Keratinocyte (primary cell): Measurements from ENCODE around the gene KDM3B. TPM values are rescaled to one million over a fixed set of nuclear protein-coding genes. Genes with fewer than 3 reads are reported as not detected.

Experiments used
- DNase-seq: peaks from one replicate; pipeline ENCODE4 v3.0.0-alpha.2; 2011; ENCODE audit warnings: low read depth, missing footprints, low spot score
- FAIRE-seq: peaks from 2 replicates; lab custom pipeline; 2011; peaks lifted over from hg19 to GRCh38; lab: Jason Lieb, UNC
- H2AFZ ChIP-seq: 2 replicates; pipeline ENCODE4 v1.6.0; 2012; ENCODE audit warnings: low read length, control low read depth, inconsistent platforms; ENCODE audit not compliant: control insufficient read depth
- H3K27ac ChIP-seq: 2 replicates; pipeline ENCODE4 v1.5.1; 2011; ENCODE audit warnings: low read length; ENCODE audit not compliant: control insufficient read depth, insufficient read depth
- H3K27me3 ChIP-seq: 3 replicates; pipeline ENCODE4 v1.6.0; 2011; ENCODE audit warnings: low read length; ENCODE audit not compliant: control insufficient read depth, insufficient read depth; ENCODE audit errors: extremely low read depth
- H3K36me3 ChIP-seq, 2 experiments: 2 replicates in 1 of 2; 3 replicates in 1 of 2; pipeline ENCODE4 v1.5.1; 2011; ENCODE audit warnings: low read length in 2 of 2, mild to moderate bottlenecking in 1 of 2; ENCODE audit not compliant: control insufficient read depth in 2 of 2, insufficient read depth in 2 of 2; ENCODE audit errors: extremely low read depth in 1 of 2
- H3K4me1 ChIP-seq: 3 replicates; pipeline ENCODE4 v1.5.1; 2011; ENCODE audit warnings: low read length; ENCODE audit not compliant: control insufficient read depth, insufficient read depth; ENCODE audit errors: extremely low read depth
- H3K4me2 ChIP-seq: 3 replicates; pipeline ENCODE4 v1.6.0; 2011; ENCODE audit warnings: low read depth, low read length; ENCODE audit not compliant: control insufficient read depth, insufficient read depth; ENCODE audit errors: extremely low read depth
- H3K4me3 ChIP-seq, 3 experiments: fragments of 200-600 bp in 1 of 3; sonication (generic) in 1 of 3; 2 replicates in 2 of 3; 3 replicates in 1 of 3; pipeline ENCODE4 v1.5.1; 2011 to 2016; ENCODE audit warnings: low read length in 3 of 3, mild to moderate bottlenecking in 3 of 3, control low read depth in 2 of 3, inconsistent platforms in 1 of 3, low read depth in 1 of 3, mixed read lengths in 1 of 3, mixed run types in 1 of 3, moderate library complexity in 1 of 3; ENCODE audit not compliant: control insufficient read depth in 2 of 3, insufficient read depth in 2 of 3; ENCODE audit errors: extremely low read depth in 1 of 3
- H3K79me2 ChIP-seq: 2 replicates; pipeline ENCODE4 v1.6.0; 2012; ENCODE audit warnings: low read length; ENCODE audit not compliant: control insufficient read depth, insufficient read depth
- H3K9ac ChIP-seq: 3 replicates; pipeline ENCODE4 v1.6.0; 2011; ENCODE audit warnings: low read length; ENCODE audit not compliant: control insufficient read depth, insufficient read depth; ENCODE audit errors: extremely low read depth
- H3K9me1 ChIP-seq: 3 replicates; pipeline ENCODE4 v1.6.0; 2011; ENCODE audit warnings: low read length; ENCODE audit not compliant: control insufficient read depth, insufficient read depth; ENCODE audit errors: extremely low read depth
- H3K9me3 ChIP-seq: 2 replicates; pipeline ENCODE4 v1.5.1; 2012; ENCODE audit warnings: low read depth, low read length; ENCODE audit not compliant: control insufficient read depth
- H4K20me1 ChIP-seq: 3 replicates; pipeline ENCODE4 v1.6.0; 2011; ENCODE audit warnings: low read length; ENCODE audit not compliant: control insufficient read depth, insufficient read depth; ENCODE audit errors: extremely low read depth
- EZH2 ChIP-seq: IDR thresholded peaks from one replicate; pipeline ENCODE4 v1.6.1; 2012; ENCODE audit warnings: inconsistent platforms, mild to moderate bottlenecking, low read length, moderate library complexity
- dilution Hi-C: fragments of 300-500 bp; cut with MboI; formaldehyde crosslinking; loops from one replicate; pipeline ENCODE4 v1.7.0; 2020; ENCODE audit warnings: low sequenced_read_pairs; ENCODE audit not compliant: extremely low pct_ligation_motif_present
- polyA plus RNA-seq, 5 experiments: library from polyadenylated mRNA; depleted of rRNA in 3 of 5; stranded (reverse) in 3 of 5; stranded (forward) in 1 of 5; unstranded in 1 of 5; fragments of >200 nt; gene quantifications; 1 replicate in 1 of 5; 2 replicates in 3 of 5; 3 replicates in 1 of 5; pipeline versions ENCODE4 v1.2.1 to v1.2.3, GENCODE V29; 2011 to 2012; ENCODE audit warnings: missing spikeins in 2 of 5, low read depth in 1 of 5, low replicate concordance in 1 of 5
- TF ChIP-seq, protein P1 (sequence below), 3 experiments: IDR thresholded peaks in 1 of 3; conservative IDR thresholded peaks in 1 of 3; optimal IDR thresholded peaks in 1 of 3; 2 replicates in 2 of 3; 3 replicates in 1 of 3; pipeline versions ENCODE3 to v1.5.1; 2011; ENCODE audit warnings: low read length in 3 of 3, mild to moderate bottlenecking in 3 of 3, moderate library complexity in 2 of 3, control low read depth in 1 of 3, inconsistent platforms in 1 of 3; ENCODE audit not compliant: insufficient read depth in 2 of 3; ENCODE audit errors: extremely low read depth in 1 of 3

Gene KDM3B
- polyA plus RNA-seq, 1 donor (not counting 4 experiments of a cell fraction or from before 2014, with no cell fraction given), result 28.8 TPM

- Histone ChIP-seq H3K4me2 (no peak overlapping the region), H3K27me3 (peaks cover 3% of the 10 kb centered on the region), H3K4me1 (peaks cover 6% of the 10 kb centered on the region), H3K9me3 (no peaks in the 10 kb centered on the region), H3K79me2 (no peaks in the 10 kb centered on the region), H3K27ac (no peak overlapping the region), H3K9ac (no peak overlapping the region), H2AFZ (no peak overlapping the region), H3K9me1 (no peaks in the 10 kb centered on the region), H4K20me1 (no peaks in the 10 kb centered on the region), H3K4me3 (no peak overlapping the region), H3K36me3 (peaks cover 0 to 1% of the 10 kb centered on the region in 2 experiments)
- no peak for FAIRE-seq
- no peak for TF ChIP-seq EZH2
- TF ChIP-seq, protein P1, sequence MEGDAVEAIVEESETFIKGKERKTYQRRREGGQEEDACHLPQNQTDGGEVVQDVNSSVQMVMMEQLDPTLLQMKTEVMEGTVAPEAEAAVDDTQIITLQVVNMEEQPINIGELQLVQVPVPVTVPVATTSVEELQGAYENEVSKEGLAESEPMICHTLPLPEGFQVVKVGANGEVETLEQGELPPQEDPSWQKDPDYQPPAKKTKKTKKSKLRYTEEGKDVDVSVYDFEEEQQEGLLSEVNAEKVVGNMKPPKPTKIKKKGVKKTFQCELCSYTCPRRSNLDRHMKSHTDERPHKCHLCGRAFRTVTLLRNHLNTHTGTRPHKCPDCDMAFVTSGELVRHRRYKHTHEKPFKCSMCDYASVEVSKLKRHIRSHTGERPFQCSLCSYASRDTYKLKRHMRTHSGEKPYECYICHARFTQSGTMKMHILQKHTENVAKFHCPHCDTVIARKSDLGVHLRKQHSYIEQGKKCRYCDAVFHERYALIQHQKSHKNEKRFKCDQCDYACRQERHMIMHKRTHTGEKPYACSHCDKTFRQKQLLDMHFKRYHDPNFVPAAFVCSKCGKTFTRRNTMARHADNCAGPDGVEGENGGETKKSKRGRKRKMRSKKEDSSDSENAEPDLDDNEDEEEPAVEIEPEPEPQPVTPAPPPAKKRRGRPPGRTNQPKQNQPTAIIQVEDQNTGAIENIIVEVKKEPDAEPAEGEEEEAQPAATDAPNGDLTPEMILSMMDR (optimal IDR thresholded peaks at IDR 0.05 in 1 of 3, IDR thresholded peaks at IDR 0.05 in 1 of 3, conservative IDR thresholded peaks at IDR 0.05 in 1 of 3; ENCODE audit: extremely low read depth in 1 of 3, insufficient read depth in 2 of 3, low read length in 3 of 3), result no peak
- no peak for DNase-seq
- dilution Hi-C loops, result no loop called here
Observed at GRCh38 chr5:138441221-138441620, 88.7 kb downstream of the KDM3B start.

DNA sequence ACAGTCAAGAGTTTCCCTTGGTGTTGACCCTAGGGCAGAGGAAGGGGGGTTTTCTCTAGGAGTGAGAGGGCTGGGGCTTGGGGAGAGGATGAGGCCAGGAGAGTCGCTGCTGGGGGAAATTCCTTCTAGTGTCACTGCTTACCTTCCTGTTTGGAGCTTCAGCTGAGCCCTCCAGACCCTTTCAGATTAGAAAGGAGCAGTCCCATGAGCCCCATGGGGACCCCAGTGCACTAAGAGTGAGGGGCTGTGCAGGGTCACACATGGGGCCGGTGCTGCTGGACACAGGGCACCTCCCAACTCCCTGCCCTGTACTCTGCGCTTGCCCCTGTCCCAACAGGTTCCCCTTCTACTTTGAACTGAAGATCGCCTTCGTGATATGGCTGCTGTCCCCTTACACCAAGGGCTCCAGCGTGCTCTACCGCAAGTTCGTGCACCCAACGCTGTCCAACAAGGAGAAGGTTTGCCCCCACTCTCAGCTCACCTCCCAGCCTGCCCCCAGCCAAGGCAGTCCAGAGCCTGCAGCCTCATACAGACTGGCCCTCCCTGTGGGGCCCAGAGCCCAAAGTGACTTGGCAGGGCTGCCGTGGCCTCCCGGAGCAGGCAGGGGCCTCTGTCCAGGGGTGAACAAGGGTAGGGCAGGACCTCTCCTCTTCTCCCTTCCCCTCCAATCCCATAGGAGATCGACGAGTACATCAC lies 91.7 kb downstream of the KDM3B start:
- H3K79me2 ChIP-seq, result no peaks in the 10 kb centered on the region
- DNase-seq (no peak), FAIRE-seq (no peak)
- H3K4me1 ChIP-seq, result peaks cover 2% of the 10 kb centered on the region
- no peak for TF ChIP-seq EZH2
- TF ChIP-seq, protein P1 (optimal IDR thresholded peaks at IDR 0.05 in 1 of 3, IDR thresholded peaks at IDR 0.05 in 1 of 3, conservative IDR thresholded peaks at IDR 0.05 in 1 of 3; ENCODE audit: extremely low read depth in 1 of 3, insufficient read depth in 2 of 3, low read length in 3 of 3), result no peak
- H3K9me3 ChIP-seq, result no peaks in the 10 kb centered on the region
- no peaks in the 10 kb centered on the region for H3K9me1 ChIP-seq
- H3K36me3 ChIP-seq, result no peaks in the 10 kb centered on the region
- H3K4me3 ChIP-seq, result no peak overlapping the region
- no peak overlapping the region for H2AFZ ChIP-seq
- no peak overlapping the region for H3K4me2 ChIP-seq
- H3K9ac ChIP-seq, result no peak overlapping the region
- H3K27ac ChIP-seq, result no peak overlapping the region
- H4K20me1 ChIP-seq, result no peaks in the 10 kb centered on the region
- dilution Hi-C loops, result no loop called here
- no peaks in the 10 kb centered on the region for H3K27me3 ChIP-seq
